Activated T-helper 1 cell treated with Interleukin-2 at 50 U/mL for 16 hours (primary cell): ENCODE data around the gene CREB5.

Experiments
- DNase-seq: peaks from one replicate; pipeline ENCODE4 v3.0.0-alpha.2; 2020; ENCODE audit warnings: low read depth

The CREB5 gene

GRCh38 chr7:28747404-28747803 lies 335.1 kb downstream of the CREB5 start:
- no peak for DNase-seq

GRCh38 chr7:28747854-28748253 lies 335.5 kb downstream of the CREB5 start:
- DNase-seq, result no peak

GRCh38 chr7:28748346-28748745 lies 336.0 kb downstream of the CREB5 start:
- no peak for DNase-seq

DNA sequence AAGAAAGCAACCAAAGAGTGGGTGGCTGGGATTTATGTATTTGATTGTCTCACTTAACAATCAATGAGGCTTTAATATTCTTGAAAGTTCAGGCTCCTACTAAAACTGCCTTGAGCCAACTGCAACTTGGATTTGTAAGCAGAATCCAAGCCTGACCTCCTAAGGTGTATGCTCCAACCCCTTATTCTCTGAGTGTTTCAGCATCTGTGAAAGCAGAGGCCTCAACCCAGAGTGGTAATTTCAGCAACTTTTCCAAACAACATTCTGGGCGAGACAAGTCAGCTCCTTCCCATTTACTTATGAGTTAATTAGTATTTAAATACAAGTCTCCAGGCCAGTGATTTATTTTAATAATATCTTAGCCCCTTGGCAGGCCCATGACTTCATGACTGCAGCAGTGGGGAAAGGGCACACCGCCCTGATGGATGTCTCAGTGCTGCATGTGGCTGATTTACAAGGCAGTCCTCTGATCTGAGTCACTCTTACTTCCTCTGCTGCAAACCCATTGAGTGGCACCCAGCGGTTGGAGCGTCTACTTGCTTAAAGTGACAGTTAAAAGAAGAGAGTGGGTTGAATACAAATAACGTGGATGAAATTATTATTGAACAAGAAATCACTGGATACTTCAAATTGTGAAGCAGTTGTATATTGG lies 336.7 kb downstream of the CREB5 start:
- DNase-seq, result no peak

GRCh38 chr7:28749638-28750037 lies 337.3 kb downstream of the CREB5 start:
- no peak for DNase-seq

DNA sequence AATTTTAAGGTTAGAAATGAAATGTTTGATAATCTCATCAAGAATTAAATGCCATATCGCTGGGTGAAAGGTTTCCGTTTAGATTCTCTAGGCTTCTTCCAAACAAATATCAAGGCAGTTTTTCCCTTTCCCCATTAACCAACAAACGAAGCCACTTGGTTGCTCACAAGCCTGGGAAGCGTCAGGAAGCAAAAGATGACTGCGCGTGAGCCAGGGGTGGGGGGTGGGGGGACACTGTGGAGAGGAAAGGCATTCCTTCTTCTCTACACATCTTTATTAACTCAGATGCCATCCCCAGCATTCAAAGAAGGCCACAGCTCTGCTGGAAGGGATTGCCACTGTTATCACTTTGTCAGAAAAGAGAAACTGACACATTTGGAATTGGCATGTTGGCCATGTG lies 338.7 kb downstream of the CREB5 start:
- no peak for DNase-seq

DNA sequence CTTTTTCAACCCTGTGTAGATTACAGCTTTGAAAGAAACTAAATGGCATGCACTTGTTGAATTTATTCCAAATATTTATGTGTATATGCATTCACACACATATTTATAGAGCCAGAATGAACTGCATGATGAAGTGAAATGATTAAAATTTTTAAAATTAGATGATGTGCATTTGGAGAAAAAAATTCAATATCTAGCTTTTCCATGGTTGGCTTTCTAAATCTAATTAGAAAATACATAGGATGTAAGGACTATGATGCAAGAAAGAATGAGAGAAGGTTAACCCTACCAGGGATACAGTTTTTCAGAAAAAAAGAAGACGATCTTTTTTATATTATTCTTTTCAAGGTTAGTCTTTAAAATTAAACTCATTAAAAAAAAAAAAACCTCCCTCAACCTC lies 341.3 kb downstream of the CREB5 start:
- no peak for DNase-seq

DNA sequence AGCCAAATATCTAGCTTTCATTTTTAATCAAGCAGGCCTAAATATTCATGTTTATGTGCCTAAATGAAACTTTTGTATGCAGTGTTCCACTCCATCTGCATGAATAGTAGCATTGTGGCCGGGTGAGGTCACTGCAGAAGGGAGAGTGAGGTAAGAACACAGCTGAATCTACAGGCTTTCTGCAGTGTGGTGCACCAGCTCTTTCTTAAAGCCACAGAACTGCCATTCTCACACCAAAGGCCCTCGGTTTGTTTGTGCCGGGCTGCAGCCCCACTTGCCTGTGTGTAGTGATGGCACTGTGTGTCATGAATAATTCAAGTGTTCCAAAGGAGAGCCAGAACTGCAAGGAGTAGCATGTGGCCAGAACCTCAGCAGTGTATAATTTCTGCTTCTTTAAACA lies 341.7 kb downstream of the CREB5 start:
- DNase-seq, result no peak

DNA sequence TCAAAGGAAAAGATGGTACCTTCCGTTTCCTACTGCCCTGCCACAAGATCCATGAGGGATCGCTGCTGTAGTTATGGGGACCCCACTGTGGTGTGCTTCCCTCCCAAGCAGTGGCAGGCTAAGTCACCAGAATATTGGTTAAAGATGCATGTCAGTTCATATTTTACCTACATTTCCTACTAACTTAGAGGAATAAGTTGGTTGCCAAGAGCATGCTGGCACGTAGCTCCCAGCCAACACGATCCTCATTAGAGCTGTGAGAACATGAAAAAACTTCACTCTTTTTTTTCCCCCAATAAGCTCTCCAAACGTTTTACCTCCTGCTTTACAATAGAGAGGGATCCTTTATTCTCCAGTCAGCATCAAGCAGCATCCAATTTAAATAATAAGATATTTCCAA lies 342.1 kb downstream of the CREB5 start:
- DNase-seq, result no peak

DNA sequence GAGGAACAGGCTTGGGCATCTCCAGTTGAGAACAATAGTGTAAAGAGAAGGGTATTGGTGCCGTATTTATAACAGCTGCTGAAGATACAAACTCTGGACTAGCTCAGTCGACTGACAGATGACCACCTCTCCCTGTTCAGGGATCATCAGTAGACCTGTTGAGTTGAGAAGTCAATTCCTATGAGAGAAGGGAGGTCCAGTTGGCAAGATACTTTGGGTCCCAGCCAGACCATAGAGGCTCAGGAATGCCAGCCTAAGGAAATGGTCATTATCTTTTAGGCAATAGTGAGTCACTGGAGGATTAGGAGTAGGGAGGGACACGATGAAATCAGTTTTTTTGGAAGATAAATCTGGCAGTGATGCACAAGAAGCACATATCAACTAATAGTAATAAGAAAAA lies 342.9 kb downstream of the CREB5 start:
- no peak for DNase-seq

DNA sequence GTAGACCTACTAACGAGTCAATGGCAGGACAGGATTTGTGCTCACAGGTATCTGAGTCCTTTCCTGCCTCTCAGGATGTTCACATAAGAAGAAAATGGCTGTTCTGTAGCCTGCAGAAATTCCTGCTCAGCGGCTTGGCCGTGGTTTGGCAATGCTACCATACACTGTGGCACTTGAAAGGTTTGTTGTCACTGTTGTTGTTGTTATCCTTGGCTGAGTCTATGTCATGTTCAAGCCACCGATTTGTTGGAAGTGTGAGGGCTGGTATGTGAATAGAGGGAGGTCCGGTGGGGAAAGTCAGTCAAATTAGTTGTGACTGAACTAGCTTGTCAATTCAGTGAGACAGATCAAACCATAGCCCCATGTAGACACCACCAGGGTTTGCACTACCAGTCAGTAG lies 345.9 kb downstream of the CREB5 start:
- no peak for DNase-seq

DNA sequence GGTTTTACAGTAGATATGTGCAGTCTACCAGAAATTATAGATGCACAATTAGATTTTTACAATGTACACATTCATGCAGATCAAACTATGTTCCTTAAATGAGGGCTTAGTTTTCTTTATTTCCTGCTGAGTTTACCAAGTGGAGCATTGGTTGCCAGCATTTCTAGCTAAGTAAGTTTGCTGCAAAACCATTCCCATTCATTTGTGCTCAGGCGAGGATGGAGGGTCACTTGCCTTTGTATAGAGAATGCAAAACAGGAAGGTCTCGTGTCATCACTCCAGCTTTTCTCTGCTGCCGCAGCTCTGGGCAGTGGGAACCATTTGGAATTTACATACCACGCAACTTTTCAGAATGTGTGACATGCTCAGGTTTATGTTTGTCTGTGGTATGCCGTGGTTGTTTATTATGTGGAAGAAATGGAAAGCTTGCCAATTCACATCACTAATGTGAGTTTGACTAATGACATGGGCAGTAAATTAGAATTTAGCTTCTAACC lies 347.2 kb downstream of the CREB5 start:
- no peak for DNase-seq

DNA sequence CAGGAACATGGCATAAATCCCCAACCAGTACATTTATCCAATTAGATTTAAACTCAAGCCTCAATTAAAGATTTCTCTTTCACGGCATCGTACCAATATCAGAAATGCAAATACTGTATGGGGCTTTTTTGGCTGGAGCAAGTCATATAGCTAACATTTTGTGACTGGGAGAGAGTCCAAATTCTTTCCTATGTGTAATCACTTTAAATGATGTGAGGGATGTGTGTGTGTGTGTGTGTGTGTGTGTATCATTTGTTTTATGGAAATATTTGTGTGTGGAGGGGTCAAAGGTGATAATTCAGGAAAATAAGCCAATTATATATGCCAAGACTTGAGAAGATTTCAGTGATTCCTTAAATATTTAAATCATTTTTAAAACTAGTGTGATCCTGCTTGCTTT lies 349.2 kb downstream of the CREB5 start:
- DNase-seq, result no peak

DNA sequence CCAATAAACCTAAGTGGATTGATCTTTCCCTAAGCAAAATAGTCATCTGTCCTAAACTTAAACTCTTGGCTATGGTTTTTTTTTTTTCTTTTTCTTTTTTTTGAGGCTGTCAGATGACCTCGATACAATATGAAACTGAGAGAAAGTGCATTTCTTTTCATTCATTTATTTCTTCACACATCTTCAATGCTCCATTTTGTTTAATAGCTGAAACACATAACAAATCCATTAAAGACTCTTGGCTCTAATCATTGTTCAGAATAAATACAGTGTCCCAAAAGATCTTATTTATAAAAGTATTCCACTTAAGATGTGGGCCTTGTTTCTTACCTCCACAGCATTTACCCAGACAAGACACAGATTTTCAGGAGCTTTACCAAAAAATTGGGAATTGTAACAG lies 350.3 kb downstream of the CREB5 start:
- DNase-seq, result no peak

DNA sequence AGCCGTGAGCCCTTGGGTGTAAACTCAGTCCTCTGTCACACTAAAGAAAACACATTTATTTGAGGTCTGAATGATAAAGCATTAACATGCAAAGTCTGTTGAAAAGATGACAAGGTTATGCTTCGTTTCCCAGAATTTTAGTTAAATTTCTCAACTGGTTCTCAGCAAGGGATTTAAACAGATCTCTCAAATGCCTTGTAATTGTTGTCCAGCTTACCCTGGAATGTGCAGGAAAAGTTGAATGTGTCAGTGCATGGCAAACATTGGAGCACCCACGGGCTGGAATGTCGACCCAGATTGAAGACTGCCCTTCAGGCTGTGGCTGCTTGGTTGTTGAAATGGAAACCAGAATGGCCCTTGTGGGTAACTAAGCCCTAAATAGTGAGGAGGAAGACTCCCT lies 354.0 kb downstream of the CREB5 start:
- DNase-seq, result no peak

DNA sequence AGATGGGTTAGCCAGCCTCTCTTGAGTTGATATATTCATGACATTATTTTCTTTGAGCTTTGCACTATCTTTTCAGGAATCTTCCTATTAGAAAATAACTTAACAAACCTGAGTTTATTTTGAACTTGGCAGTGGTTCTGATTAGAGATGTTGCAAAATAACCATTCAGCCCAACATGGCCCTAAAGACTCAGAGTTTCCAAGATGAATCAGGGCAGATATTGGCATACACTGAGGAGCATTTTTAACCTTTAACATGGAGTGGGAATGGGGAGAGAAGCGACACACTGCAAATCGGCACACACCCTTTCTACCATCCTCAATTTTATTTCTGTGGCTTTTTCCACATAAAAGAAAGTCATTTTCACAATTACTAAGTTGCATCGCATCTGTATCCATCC lies 355.0 kb downstream of the CREB5 start:
- DNase-seq, result no peak

DNA sequence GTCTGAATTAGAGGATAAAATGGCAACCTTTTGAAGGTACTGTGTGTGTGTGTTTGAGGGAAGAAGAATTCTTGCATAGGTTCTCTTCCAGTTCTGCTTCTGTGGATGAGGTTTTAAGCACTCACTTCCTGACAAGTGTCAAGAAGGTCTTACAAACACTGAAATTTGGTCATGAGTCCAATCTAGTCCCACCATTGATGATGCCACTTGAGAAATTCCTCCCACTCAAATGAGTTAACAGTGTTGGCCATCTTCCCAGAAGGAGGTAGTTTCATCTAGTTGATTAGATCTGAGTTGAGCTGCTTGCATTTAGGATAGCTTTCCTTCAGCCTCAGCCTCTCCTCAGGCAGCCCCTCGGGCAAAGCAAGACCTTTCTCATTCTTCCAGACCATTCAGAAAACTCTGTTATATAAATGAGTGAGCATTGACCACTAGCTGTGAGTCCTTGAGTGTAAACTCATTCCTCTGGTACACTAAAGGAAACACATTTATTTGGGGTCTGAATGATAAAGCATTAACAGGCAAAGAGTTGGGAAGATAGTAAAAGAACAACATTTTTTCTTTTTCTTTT lies 356.3 kb downstream of the CREB5 start:
- DNase-seq, result no peak

DNA sequence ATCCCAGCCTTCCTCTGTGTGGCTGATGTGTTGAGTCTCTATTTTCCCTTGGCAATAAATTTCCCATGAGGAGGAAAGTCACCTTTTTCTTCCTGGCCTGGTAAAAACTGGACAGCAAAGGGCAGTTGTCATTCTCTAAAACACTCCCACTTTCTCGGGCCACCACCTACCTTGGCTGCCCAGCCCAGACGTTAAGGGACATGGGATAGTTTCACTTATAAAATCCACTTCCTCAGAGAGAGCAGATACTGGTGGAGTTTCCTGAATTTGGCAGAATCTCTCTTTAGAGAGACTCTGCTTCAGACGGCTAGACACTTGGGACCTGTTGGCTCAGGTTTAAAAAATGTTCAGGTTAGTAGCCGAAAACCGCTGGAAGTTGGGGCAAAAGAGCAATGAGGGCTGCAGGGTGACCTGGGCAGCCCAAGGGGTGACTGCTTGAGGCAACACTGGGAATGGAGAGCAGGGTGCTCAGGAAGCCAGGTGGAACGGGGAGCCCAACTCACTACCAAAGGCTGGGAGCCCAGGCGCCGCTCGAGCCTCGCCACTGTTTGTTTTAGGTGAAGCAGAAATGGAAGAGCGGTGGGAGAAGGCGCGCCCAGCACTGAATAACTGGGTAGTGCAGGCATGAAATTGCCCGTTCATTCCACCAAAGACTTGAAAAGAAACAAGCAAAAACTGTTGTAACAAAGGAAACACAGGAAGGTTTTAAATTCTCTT lies 359.7 kb downstream of the CREB5 start:
- DNase-seq, result no peak

DNA sequence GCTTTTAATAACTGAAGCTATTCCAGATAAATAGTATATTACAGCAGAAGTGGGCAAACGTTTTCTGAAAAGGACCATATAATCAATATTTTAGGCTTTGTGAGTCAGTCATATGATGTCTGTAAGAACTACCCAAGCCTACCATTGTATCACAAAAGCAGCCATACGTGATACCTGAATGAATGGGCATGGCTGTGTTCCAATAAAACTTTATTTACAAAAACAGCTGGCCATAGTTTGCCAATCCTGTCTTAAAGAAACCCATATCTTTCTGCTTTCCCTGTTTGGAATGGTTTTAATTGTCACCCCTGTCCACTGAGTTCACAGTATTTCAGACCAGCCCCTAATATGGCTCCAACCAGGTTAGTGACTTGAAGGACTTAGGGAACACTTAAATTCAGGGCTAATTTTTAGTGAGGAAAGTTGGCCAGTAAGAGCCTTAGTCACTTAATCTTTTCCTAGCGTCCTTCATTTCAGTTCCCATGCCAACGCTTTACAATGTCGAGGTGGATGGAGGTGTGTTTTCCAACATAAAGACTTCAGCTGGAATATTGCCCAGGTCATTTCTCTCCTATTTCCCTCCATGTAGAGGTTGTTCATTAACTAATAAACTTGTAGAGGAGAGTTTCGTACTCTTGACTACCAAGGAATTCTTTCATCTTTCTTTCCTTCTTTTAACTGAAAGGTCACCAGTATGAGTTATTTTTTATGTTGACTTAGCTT lies 361.3 kb downstream of the CREB5 start:
- DNase-seq, result no peak

- no peak for DNase-seq
Observed at GRCh38 chr7:28774261-28774988, 362.1 kb downstream of the CREB5 start.

- DNase-seq, result no peak
Observed at GRCh38 chr7:28776463-28777157, 364.3 kb downstream of the CREB5 start.

DNA sequence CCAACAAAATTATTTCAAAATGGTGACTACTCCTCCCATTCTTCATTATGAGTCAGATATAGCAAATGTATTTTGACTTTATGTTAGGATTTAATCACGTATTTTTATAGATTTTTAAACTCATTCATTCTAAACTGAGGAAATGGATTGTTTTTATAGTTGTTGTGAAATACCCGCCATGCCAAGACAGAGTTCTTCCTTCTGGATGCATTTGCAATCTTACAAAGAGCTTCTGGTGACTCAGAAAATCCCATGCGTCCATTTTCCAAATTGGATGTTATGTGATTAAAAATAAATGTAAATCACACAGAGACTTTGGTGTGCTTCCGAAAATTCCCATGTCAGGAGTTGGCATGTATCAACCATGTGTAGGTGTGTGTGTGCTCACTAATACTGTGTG lies 366.5 kb downstream of the CREB5 start:
- DNase-seq, result no peak
